Heart right ventricle (tissue), 16 donors: Measurements from ENCODE around the gene CCL27. TPM values are rescaled to one million over a fixed set of nuclear protein-coding genes. Genes with fewer than 3 reads are reported as not detected.
A peak's percentile ranks its signal among the peaks of the same experiment; 100 is the strongest.

ENCODE experiments used
- ATAC-seq, 8 donors: fragments of 200-7000 bp; cut with Tn5 transposase; one replicate each; pipeline ENCODE4 v1.9.1; 2020; ENCODE audit warnings: mild to moderate bottlenecking in 8 of 8, moderate library complexity in 8 of 8, moderate number of reproducible peaks in 1 of 8
- DNase-seq, 2 donors: peaks; one replicate each; pipeline ENCODE4 v3.0.0-alpha.2; 2020
- H3K27ac ChIP-seq, 10 donors: fragments of 200-600 bp; sonication (generic) in 2 of 10; one replicate each; pipeline versions ENCODE4 v1.5.0 to v1.8.0; 2020 to 2022; ENCODE audit warnings: mild to moderate bottlenecking in 3 of 10
- H3K27me3 ChIP-seq, 7 donors: fragments of 200-600 bp; one replicate each; pipeline ENCODE4 v1.8.0; 2021 to 2022; ENCODE audit warnings: mild to moderate bottlenecking in 2 of 7
- H3K36me3 ChIP-seq, 9 donors: fragments of 200-600 bp; sonication (generic) in 1 of 9; one replicate each; pipeline versions ENCODE4 v1.5.0 to v1.8.0; 2020 to 2022; ENCODE audit warnings: mild to moderate bottlenecking in 2 of 9
- H3K4me1 ChIP-seq, 9 donors: fragments of 200-600 bp; sonication (generic) in 1 of 9; one replicate each; pipeline versions ENCODE4 v1.5.0 to v1.8.0; 2020 to 2022; ENCODE audit warnings: mild to moderate bottlenecking in 4 of 9
- H3K4me3 ChIP-seq, 10 donors: fragments of 200-600 bp; sonication (generic) in 2 of 10; one replicate each; pipeline versions ENCODE4 v1.5.0 to v1.8.0; 2020 to 2022; ENCODE audit warnings: mild to moderate bottlenecking in 7 of 10, moderate library complexity in 2 of 10
- H3K9me3 ChIP-seq, 11 donors: fragments of 200-600 bp in 10 of 11; sonication (generic) in 2 of 11; one replicate each; pipeline versions ENCODE4 v1.5.0 to v1.8.0; 2013 to 2022; ENCODE audit warnings: mild to moderate bottlenecking in 2 of 11, control low read depth in 1 of 11, moderate library complexity in 1 of 11
- WGBS, 2 donors: extraction: QIAGEN DNeasy Blood & Tissue Kit; methylation state at CpG; one replicate each; pipeline ENCODE4 v1.1.7; 2013; ENCODE audit warnings: inconsistent platforms in 1 of 2; 5-methylcytosine and 5-hydroxymethylcytosine counted together
- intact Hi-C, 10 donors: fragments of 100-400 bp; cut with DNase I; formaldehyde crosslinking; loops; one replicate each; pipeline versions ENCODE4 v1.11.1 to v1.14.2; 2022
- polyA plus RNA-seq, 2 donors: library from polyadenylated mRNA; stranded (reverse); fragments of 200-250 nt; gene quantifications; one replicate each; pipeline ENCODE4 v1.2.3, GENCODE V29; 2013
- total RNA-seq, 10 donors: library from RNA; stranded (reverse); fragmentation: NEBNext Ultra II Directional in 3 of 10; extraction: Animal tissue kit (Norgen Biotek cat#: 25700) in 3 of 10; gene quantifications; one replicate each; pipeline versions ENCODE4 v1.2.1 to v1.2.4, GENCODE V29; 2021 to 2023
- TF ChIP-seq, protein P1 (sequence below), 9 donors: fragments of 200-600 bp; sonication (generic) in 2 of 9; IDR thresholded peaks; one replicate each; pipeline versions ENCODE4 v1.5.0 to v1.8.0; 2021 to 2022; ENCODE audit warnings: antibody characterized with exemption in 9 of 9, mild to moderate bottlenecking in 5 of 9, moderate library complexity in 1 of 9
- donor health status: Arrhythmogenic right ventricular cardiomyopathy.
- donor health status: ischemic (EF 13 %, LVEDD 7.1; RV severe dilation, severe dysfunction).
- donor health status: healthy with polysubstance abuse.
- donor health status: DM: no; HTN: yes; CAD: no.
- donor health status: DM: no; HTN: no; CAD: no.
- donor health status: ischemic (EF 25% LVEDD 6.9; RV normal size, moderate dysfunction).
- donor health status: ischemic (EF 25% LVEDD 5.7; RV mildly dilated, moderate dysfunction).
- donor health status: healthy.
- donor health status: DM: yes; HTN: yes; CAD: no.
- donor health status: Ischemic cardiomyopathy.
- donor health status: ischemic (EF 35%, LVEDD 5.7; RV mildly dilated, moderate dysfunction).
- donor health status: nonischemic (EF 11% LVEDD 7.7; RV severe dilation, severe dysfunction).
- donor health status: DM: yes; HTN: yes; CAD: no.
- donor health status: PGD.
- donor health status: ischemic (EF 29% LVEDD 5.4; RV normal size, mild dysfunction).
- donor health status: nonischemic (EF 23%, LVEDD 6.1; RV moderate dilation, normal function).

CCL27 gene
- total and polyA plus RNA-seq, 12 donors, result 0.44 to 0.45 TPM; not detected in 10

DNA sequence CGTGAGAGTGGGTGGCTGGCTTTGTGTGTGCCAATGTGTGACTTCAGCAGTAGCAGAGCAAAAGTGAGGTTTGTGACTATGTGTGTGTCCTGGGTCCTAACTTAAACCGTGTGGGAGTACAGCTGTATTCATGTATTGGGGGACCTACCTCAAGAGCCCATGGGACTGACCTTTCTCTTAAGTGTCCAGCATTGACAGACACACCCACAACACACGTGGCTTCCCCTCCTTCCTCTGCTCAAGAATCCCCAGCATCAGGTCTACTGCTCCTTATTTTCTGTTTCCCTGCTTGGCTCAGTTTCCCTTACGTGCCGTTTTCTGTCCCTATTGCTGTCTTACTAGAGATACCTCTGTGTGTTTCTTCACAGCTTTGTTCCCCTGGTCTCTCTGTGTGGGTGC lies 9.9 kb downstream of the CCL27 start:
- intact Hi-C loops, result no loop called here
- no peak for DNase-seq
- WGBS, 2 donors, result 8 to 19% methylated on average over 5 of the region's 5 CpGs
- TF ChIP-seq, protein P1, sequence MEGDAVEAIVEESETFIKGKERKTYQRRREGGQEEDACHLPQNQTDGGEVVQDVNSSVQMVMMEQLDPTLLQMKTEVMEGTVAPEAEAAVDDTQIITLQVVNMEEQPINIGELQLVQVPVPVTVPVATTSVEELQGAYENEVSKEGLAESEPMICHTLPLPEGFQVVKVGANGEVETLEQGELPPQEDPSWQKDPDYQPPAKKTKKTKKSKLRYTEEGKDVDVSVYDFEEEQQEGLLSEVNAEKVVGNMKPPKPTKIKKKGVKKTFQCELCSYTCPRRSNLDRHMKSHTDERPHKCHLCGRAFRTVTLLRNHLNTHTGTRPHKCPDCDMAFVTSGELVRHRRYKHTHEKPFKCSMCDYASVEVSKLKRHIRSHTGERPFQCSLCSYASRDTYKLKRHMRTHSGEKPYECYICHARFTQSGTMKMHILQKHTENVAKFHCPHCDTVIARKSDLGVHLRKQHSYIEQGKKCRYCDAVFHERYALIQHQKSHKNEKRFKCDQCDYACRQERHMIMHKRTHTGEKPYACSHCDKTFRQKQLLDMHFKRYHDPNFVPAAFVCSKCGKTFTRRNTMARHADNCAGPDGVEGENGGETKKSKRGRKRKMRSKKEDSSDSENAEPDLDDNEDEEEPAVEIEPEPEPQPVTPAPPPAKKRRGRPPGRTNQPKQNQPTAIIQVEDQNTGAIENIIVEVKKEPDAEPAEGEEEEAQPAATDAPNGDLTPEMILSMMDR (IDR thresholded peaks at IDR 0.05), result no peak
- Histone ChIP-seq H3K4me3 (peak overlapping the region in 9 of 10 donors; percentile 30 to 66 (median 55)), H3K27ac (peak overlapping the region in 9 of 10 donors; percentile 70 to 93 (median 85)), H3K27me3 (no peaks in the 10 kb centered on the region), H3K9me3 (no peaks in the 10 kb centered on the region), H3K36me3 (peaks cover 0 to 42% (median 13%) of the 10 kb centered on the region in 9 donors), H3K4me1 (peaks cover 12 to 73% (median 53%) of the 10 kb centered on the region in 9 donors)
- ATAC-seq, result no peak

DNA sequence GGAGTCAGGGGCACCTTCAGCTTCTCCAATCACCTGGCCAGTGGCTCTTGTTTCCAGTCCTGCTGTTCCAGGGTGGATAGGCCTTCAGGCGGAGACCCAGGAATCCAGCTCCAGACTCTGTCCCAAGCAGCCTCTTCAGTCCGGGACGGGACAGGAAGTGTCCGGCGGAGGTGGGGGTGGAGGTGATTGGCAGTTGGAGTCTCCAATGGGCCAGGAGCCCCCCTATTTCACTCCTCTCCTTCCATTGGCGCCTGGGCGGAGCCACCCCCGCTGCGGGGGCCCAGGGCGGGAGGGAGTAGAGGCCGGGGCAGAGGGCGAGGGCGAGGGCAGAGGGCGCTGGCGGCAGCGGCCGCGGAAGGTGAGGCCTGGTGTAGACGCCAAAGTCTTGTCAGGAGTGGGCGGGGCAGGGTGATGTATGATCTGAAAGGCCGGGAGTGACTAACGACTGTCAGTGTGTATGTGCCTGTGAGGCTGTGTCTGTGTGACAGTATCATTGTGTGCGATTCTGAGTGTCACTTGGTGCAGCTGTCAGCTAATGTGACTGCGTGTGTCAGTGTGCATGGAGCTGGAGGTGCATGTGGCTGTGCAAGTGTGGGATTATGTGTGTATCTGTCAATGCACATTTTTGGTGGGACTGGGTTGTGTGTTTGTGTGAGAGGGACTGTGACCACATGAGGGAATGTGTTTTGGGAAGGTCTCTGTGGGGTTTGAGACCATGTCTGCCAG lies 10.4 kb downstream of the CCL27 start, which contains the start of gene IL11RA:
TSS of gene IL11RA (plus strand) at position 310 of the 726 bp plus-strand sequence. CDS start 3,033 bp downstream, outside the sequence.
- intact Hi-C loops, result no loop called here
- H3K4me3 ChIP-seq, result peak within 1 kb of the TSS in 9 of 10 donors; percentile 30 to 66 (median 55)
- H3K4me1 ChIP-seq, result peaks cover 17 to 78% (median 59%) of the 10 kb centered on the region in 9 donors
- 2 to 4% methylated on average over 21 to 24 of the region's 24 CpGs for WGBS, 2 donors
- H3K36me3 ChIP-seq, result peaks cover 0 to 36% (median 13%) of the 10 kb centered on the region in 9 donors
- no peaks in the 10 kb centered on the region for H3K9me3 ChIP-seq
- H3K27me3 ChIP-seq, result no peaks in the 10 kb centered on the region
- TF ChIP-seq, protein P1 (IDR thresholded peaks at IDR 0.05), result peak in 1 of 9 donors; percentile 19
- DNase-seq (peak; percentile 91 to 95), ATAC-seq (peak; percentile 77 to 89 (median 84))
- H3K27ac ChIP-seq, result peak within 1 kb of the TSS; percentile 18 to 93 (median 82)

DNA sequence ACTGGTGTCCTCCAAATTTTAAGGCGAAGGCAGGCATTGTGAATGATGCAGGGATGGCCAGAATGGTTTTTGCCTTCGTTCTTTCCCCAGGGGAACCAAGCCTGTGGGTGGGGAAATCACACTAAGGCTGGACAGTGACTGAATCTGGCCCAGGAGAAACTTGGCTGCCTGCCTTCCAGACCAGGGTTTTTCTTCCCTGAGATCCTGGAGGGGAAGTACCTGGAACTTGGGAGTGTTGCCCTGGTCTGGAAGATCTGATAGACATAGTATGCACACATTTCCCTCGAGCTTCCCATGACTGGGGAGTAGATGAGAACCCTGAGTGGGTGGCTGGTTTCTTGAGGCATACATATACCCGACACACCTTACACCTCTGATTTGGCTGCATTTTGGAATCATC lies 11.1 kb downstream of the CCL27 start:
- no peak for ATAC-seq
- Histone ChIP-seq H3K4me3 (peak overlapping the region in 9 of 10 donors; percentile 30 to 66 (median 55)), H3K36me3 (peaks cover 0 to 31% (median 13%) of the 10 kb centered on the region in 9 donors), H3K9me3 (no peaks in the 10 kb centered on the region), H3K4me1 (peaks cover 18 to 76% (median 63%) of the 10 kb centered on the region in 9 donors), H3K27ac (peak overlapping the region; percentile 18 to 93 (median 82)), H3K27me3 (no peaks in the 10 kb centered on the region)
- intact Hi-C loops, result no loop called here
- no peak for DNase-seq
- 29 to 32% methylated on average over 4 of the region's 4 CpGs for WGBS, 2 donors
- TF ChIP-seq, protein P1 (IDR thresholded peaks at IDR 0.05), result no peak

DNA sequence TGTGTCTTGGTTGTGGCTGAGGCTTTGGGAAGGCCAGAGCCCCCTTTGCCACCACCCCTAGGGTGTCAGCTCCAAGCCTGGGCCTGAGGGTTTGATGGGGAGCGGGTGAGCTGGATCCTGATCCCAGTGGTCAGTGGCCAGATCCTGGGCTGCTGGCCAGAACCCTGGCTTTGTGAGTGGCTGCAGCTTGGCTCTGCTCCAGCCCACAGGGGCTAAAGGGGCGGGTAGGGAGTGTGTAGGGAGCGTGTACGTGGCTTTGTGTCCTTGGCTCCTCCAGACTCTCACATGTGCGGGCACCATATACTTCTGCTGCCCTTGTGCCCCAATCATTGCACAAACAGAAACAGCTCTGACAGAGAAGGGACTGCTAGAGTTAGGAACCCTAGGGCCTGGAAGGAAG lies 11.6 kb downstream of the CCL27 start:
- no peaks in the 10 kb centered on the region for H3K27me3 ChIP-seq
- H3K27ac ChIP-seq, result peak overlapping the region in 6 of 10 donors; percentile 76 to 93 (median 86)
- no peaks in the 10 kb centered on the region for H3K9me3 ChIP-seq
- H3K4me3 ChIP-seq, result no peak overlapping the region
- ATAC-seq (no peak), DNase-seq (no peak)
- H3K4me1 ChIP-seq, result peaks cover 21 to 76% (median 67%) of the 10 kb centered on the region in 9 donors
- TF ChIP-seq, protein P1 (IDR thresholded peaks at IDR 0.05), result no peak
- peaks cover 0 to 31% (median 13%) of the 10 kb centered on the region in 9 donors for H3K36me3 ChIP-seq
- WGBS, 2 donors, result 50 to 60% methylated on average over 5 of the region's 5 CpGs
- intact Hi-C loops, result no loop called here
